ENCODE data around the gene NXPE3. TPM values are rescaled to one million over a fixed set of nuclear protein-coding genes. Genes with fewer than 3 reads are reported as not detected.

Gene NXPE3
- total and polyA plus RNA-seq, 10 of the 15 experiments (the other 5 are each of a cell fraction or from before 2014, with no cell fraction given): 2.0 to 8.7 (median 5.2) TPM

DNA sequence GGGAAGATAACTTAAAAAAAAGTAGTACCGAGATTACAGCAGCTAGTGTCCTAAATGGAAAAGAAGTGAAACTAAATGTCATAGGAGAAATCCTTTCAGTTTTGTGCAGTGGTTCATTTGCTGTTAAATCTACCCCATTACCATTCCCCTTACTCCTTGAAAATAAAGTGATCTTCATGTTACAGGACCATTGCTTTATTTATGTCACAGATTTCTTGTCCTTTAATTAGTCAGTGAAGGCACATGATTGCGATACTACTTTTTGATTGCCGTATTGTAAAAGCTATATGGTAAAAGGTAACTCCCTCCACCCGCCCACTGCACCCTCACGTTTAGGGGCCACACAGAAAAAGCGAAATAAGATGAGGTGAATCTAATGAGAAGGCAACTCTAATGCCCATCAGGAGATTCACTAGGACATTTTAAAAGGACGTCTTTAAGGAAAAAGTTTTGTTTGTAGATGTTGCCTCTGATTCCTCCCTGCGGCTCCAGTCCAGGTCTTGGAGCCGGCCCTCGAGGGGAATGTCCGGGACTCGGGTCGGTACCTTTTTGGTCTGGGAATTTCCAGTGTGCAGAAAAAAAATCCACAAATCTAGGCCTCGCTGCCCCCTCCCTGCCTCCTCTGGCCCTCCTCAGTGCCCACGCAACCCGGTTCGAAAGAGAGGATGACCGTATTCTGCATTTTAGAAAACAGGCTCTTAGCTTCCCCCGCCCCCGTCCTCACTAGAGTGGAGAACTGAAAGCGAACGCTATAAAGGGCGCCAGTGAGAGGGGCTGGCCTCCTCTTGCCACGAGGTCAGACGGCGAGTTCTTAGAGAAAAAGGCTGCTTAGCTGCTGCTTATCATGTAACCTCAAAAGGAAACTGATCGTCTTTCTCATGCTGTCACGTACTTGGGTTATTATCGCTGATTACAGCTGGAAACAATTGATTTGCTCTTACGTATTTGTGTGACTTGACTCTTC is 48.5 kb downstream of the NXPE3 start:
- peaks cover 44% of the 10 kb centered on the region for H3K79me2 ChIP-seq (ENCODE audit: control insufficient read depth, insufficient read depth, low read length)
- H3K4me2 ChIP-seq (ENCODE audit: control insufficient read depth, insufficient read depth): peak overlapping the region; percentile 74
- peaks cover 1 to 3% of the 10 kb centered on the region in 2 experiments; a peak in 3 of 4 replicates for H3K36me3 ChIP-seq (ENCODE audit: control insufficient read depth in 2 of 2, insufficient read depth in 2 of 2, low read length in 1 of 2)
- ATAC-seq (peak; percentile 83), DNase-seq (ENCODE audit: low read depth, low spot score) (peak; percentile 93), FAIRE-seq (peak; percentile 84)
- BruUV-seq (replicated peaks): TSS peak; percentile 83
- ChIA-PET CTCF (interaction anchor here (0.6 to 4.9 kb wide), 15 partner anchors 8 to 401 kb away, joined by 3 to 40 read pairs (median 4); no protein-coding TSS in a partner anchor), SMC1A (ENCODE audit: uncharacterized antibody, unreplicated experiment) (interaction anchor here (0.7 to 6.9 kb wide), 30 partner anchors 10 to 398 kb away, joined by 3 to 63 read pairs (median 5); partner anchors contain the start of gene NFKBIZ), RAD21 (ENCODE audit: unreplicated experiment) (interaction anchor here (0.6 to 6.4 kb wide), 28 partner anchors 9 to 401 kb away, joined by 3 to 44 read pairs (median 5); partner anchors contain the start of gene NFKBIZ), POLR2A (interaction anchor here (0.5 to 6.4 kb wide), 20 partner anchors 9 to 232 kb away, joined by 3 to 66 read pairs (median 4); partner anchors contain the start of gene NFKBIZ)
- peaks cover 11% of the 10 kb centered on the region for H3K4me1 ChIP-seq (ENCODE audit: control insufficient read depth, insufficient read depth, low read length)
- H3K9ac ChIP-seq (ENCODE audit: control insufficient read depth, insufficient read depth, low read length): peak overlapping the region; percentile 89
- intact Hi-C loops (cut with micrococcal nuclease; ENCODE audit: unreplicated experiment): loop anchor here (1.0 to 5.0 kb wide), 5 partner anchors 22 to 230 kb away; partner anchors contain the start of gene NFKBIZ
- peak overlapping the region; percentile 78 for H3K4me3 ChIP-seq
- in situ Hi-C loops (cut with MboI): no loop called here
- H2AFZ ChIP-seq (ENCODE audit: control insufficient read depth, low read depth, low read length): peak overlapping the region; percentile 80
- H3K27me3 ChIP-seq (replicated peaks in 1 of 2; ENCODE audit: control insufficient read depth in 2 of 2, insufficient read depth in 2 of 2, low read length in 1 of 2): no peaks in the 10 kb centered on the region
- no peaks in the 10 kb centered on the region for H4K20me1 ChIP-seq (ENCODE audit: control insufficient read depth, insufficient read depth)
- H3K27ac ChIP-seq (ENCODE audit: control insufficient read depth, insufficient read depth): peak overlapping the region; percentile 92
- H3K9me3 ChIP-seq (replicated peaks; ENCODE audit: control insufficient read depth, insufficient read depth, low read length): no peaks in the 10 kb centered on the region
- whole genome bisulfite sequencing (ENCODE audit: insufficient coverage, insufficient replicate concordance, low lambda C conversion rate, missing lambda C conversion rate): 1% methylated on average over 30 of the region's 30 CpGs
- peak; percentile 98 for TF ChIP-seq RELA (IDR thresholded peaks at IDR 0.05; ENCODE audit: borderline replicate concordance, partially characterized antibody)
- TF ChIP-seq E2F4 (IDR thresholded peaks at IDR 0.05; ENCODE audit: low read depth, low read length): no peak
- peak; percentile 75; the same call in 1 of the 2 replicates for TF ChIP-seq TCF3 (IDR thresholded peaks at IDR 0.05; ENCODE audit: borderline replicate concordance, insufficient read depth, low read depth, low read length)
- TF ChIP-seq LARP7 (IDR thresholded peaks at IDR 0.05): 0 out of 2 replicates have a peak, but pooled peaks have one; percentile 43
- TF ChIP-seq ZNF217 (IDR thresholded peaks at IDR 0.05): peak; percentile 41; the same call in 1 of the 2 replicates
- TF ChIP-seq PKNOX1 (IDR thresholded peaks at IDR 0.05): peak; percentile 35; the same call in 1 of the 2 replicates
- no peak for TF ChIP-seq IRF3 (IDR thresholded peaks at IDR 0.05)
- TF ChIP-seq YY1 (IDR thresholded peaks at IDR 0.05; ENCODE audit: low read depth, low read length): peak; percentile 62; the same call in 1 of the 2 replicates
- TF ChIP-seq SPI1 (IDR thresholded peaks at IDR 0.05; ENCODE audit: borderline replicate concordance, insufficient read depth, low read depth, low read length): peak; percentile 86
- no peak for TF ChIP-seq EZH2 (IDR thresholded peaks at IDR 0.05; ENCODE audit: borderline replicate concordance, control insufficient read depth, low read depth, low read length)
- TF ChIP-seq PAX5 (IDR thresholded peaks at IDR 0.05; ENCODE audit: borderline replicate concordance, low read depth, low read length): peak; percentile 85
- TF ChIP-seq STAT3 (IDR thresholded peaks at IDR 0.05; ENCODE audit: low read depth, low read length): 0 out of 2 replicates have a peak, but pooled peaks have one; percentile 51
- peak; percentile 84 for TF ChIP-seq TAF1 (IDR thresholded peaks at IDR 0.05; ENCODE audit: borderline replicate concordance, low read depth, low read length)
- TF ChIP-seq SMAD1 (IDR thresholded peaks at IDR 0.05; ENCODE audit: low read depth, partially characterized antibody): peak; percentile 83
- 0 out of 2 replicates have a peak, but pooled peaks have one; percentile 44 for TF ChIP-seq TCF7 (IDR thresholded peaks at IDR 0.05; ENCODE audit: borderline replicate concordance)
- no peak for TF ChIP-seq NRF1 (conservative IDR thresholded peaks at IDR 0.05; ENCODE audit: low read depth, low read length)
- TF ChIP-seq HDAC6 (IDR thresholded peaks at IDR 0.05; ENCODE audit: unreplicated experiment): no peak
